Colonic mucosa (tissue), 4 donors: Measurements from ENCODE around the gene NUAK1. TPM values are rescaled to one million over a fixed set of nuclear protein-coding genes. Genes with fewer than 3 reads are reported as not detected.

Experiments
- DNase-seq: peaks from one replicate; pipeline ENCODE4 v3.0.0-alpha.2; 2020
- H3K27ac ChIP-seq: fragments of 200-600 bp; one replicate; pipeline ENCODE4 v1.8.0; 2021
- H3K27me3 ChIP-seq: fragments of 200-600 bp; one replicate; pipeline ENCODE4 v1.8.0; 2021
- H3K36me3 ChIP-seq: fragments of 200-600 bp; one replicate; pipeline ENCODE4 v1.8.0; 2021
- H3K4me1 ChIP-seq: fragments of 200-600 bp; one replicate; pipeline ENCODE4 v1.8.0; 2021; ENCODE audit warnings: mild to moderate bottlenecking
- H3K4me3 ChIP-seq: fragments of 200-600 bp; one replicate; pipeline ENCODE4 v1.8.0; 2021
- H3K9ac ChIP-seq, 2 donors: one replicate each; pipeline ENCODE4 v1.7.0; 2013; ENCODE audit warnings: control low read depth in 2 of 2, low read depth in 2 of 2, low read length in 2 of 2
- H3K9me3 ChIP-seq: fragments of 200-600 bp; one replicate; pipeline ENCODE4 v1.8.0; 2021
- intact Hi-C: fragments of 100-400 bp; cut with DNase I; formaldehyde crosslinking; loops from one replicate; pipeline ENCODE4 v1.14.1; 2022
- total RNA-seq, 2 donors: library from RNA; stranded (reverse); fragmentation: NEBNext Ultra II Directional in 1 of 2; extraction: Animal tissue kit (Norgen Biotek cat#: 25700) in 1 of 2; gene quantifications; one replicate each; pipeline ENCODE4 v1.2.1, GENCODE V29; 2021
- TF ChIP-seq, protein P1 (sequence below): fragments of 200-600 bp; IDR thresholded peaks from one replicate; pipeline ENCODE4 v1.8.0; 2022; ENCODE audit warnings: antibody characterized with exemption, mild to moderate bottlenecking
- donor health status: healthy.
- donor health status: DM: no; HTN: no; CAD: no.
- donor health status: DM: no; HTN: no; CAD: no.

NUAK1 gene
- total RNA-seq, 2 donors from 2014 or later, result 2.2 to 3.7 TPM

DNA sequence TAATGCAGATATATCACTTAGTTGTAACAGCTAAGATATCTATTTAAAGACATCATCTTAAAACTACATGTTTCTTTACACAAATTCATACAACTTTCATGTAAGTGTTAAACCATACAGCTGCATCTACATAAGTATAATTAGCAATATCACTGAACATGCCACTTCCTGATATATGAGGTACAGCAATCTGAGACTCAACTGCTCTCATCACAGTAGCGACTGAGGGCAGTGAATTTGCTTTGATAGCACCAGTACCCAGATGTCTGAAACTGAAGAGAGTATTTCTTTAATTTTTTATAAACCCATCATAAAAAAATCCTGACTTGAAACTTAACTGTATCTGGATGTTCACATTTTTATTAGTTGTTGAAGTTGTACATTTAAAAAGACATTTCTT lies 34.7 kb upstream of the NUAK1 start:
- intact Hi-C loops, result no loop called here
- Histone ChIP-seq H3K4me3 (no peak overlapping the region), H3K36me3 (no peaks in the 10 kb centered on the region), H3K9me3 (no peaks in the 10 kb centered on the region), H3K4me1 (no peaks in the 10 kb centered on the region), H3K27me3 (no peaks in the 10 kb centered on the region), H3K27ac (no peak overlapping the region), H3K9ac (no peak overlapping the region)
- no peak for DNase-seq
- TF ChIP-seq, protein P1, sequence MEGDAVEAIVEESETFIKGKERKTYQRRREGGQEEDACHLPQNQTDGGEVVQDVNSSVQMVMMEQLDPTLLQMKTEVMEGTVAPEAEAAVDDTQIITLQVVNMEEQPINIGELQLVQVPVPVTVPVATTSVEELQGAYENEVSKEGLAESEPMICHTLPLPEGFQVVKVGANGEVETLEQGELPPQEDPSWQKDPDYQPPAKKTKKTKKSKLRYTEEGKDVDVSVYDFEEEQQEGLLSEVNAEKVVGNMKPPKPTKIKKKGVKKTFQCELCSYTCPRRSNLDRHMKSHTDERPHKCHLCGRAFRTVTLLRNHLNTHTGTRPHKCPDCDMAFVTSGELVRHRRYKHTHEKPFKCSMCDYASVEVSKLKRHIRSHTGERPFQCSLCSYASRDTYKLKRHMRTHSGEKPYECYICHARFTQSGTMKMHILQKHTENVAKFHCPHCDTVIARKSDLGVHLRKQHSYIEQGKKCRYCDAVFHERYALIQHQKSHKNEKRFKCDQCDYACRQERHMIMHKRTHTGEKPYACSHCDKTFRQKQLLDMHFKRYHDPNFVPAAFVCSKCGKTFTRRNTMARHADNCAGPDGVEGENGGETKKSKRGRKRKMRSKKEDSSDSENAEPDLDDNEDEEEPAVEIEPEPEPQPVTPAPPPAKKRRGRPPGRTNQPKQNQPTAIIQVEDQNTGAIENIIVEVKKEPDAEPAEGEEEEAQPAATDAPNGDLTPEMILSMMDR, result no peak

DNA sequence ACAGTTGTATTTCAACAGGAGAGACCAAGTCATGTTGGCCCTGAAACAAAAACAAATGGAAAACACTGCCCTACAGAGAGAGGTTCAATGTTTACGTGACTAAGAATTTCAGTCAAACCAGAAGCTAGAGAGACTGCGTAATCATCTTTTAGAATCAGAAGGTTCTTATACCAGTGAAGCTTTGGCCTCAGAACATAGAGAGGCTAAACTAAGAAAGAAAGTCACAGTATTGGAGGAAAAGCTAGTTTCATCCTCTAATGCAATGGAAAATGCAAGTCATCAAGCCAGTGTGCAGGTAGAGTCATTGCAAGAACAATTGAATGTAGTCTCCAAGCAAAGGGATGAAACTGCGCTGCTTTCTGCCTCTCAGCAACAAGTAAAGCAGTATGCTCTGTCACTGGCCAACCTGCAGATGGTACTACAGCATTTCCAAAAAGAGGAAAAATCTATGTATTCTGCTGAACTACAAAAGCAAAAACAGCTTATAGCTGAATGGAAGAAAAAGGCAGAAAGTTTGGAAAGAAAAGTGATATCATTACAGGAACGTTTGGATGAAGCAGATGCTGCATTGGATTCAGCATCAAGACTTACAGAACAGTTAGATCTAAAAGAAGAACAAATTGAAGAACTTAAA lies 32.5 kb upstream of the NUAK1 start:
- TF ChIP-seq, protein P1, result no peak

DNA sequence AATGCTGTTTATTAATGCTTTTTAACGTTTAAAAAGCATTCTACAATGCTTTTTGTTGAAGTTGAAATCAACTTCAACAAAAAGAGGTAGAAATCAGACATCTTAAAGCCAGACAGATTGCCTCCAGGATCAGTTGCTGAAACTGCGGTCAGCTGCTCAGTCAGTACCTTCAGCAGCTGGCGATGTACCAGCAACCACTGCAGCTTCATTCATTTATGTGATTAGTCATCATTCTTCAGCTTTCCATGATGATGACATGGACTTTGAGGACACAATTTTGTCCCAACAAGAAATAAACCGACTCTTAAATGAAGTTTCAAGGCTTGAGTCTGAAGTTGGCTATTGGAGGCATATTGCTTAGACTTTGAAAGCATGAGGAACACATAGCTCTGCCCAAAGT lies 31.5 kb upstream of the NUAK1 start:
- no peak overlapping the region for H3K27ac ChIP-seq
- H3K9me3 ChIP-seq, result no peaks in the 10 kb centered on the region
- intact Hi-C loops, result no loop called here
- TF ChIP-seq, protein P1, result no peak
- H3K4me3 ChIP-seq, result no peak overlapping the region
- DNase-seq, result no peak
- no peaks in the 10 kb centered on the region for H3K4me1 ChIP-seq
- H3K27me3 ChIP-seq, result no peaks in the 10 kb centered on the region
- no peak overlapping the region for H3K9ac ChIP-seq
- no peaks in the 10 kb centered on the region for H3K36me3 ChIP-seq

More for the DNA sequence above, 32.5 kb upstream of the NUAK1 start:
- Histone ChIP-seq H3K27me3 (no peaks in the 10 kb centered on the region), H3K4me3 (no peak overlapping the region), H3K27ac (no peak overlapping the region), H3K4me1 (no peaks in the 10 kb centered on the region), H3K36me3 (no peaks in the 10 kb centered on the region), H3K9me3 (no peaks in the 10 kb centered on the region), H3K9ac (no peak overlapping the region)
- DNase-seq, result no peak
- intact Hi-C loops, result no loop called here

- TF ChIP-seq, protein P1, result no peak
- Histone ChIP-seq H3K9ac (no peak overlapping the region), H3K27ac (no peak overlapping the region), H3K4me3 (no peak overlapping the region), H3K36me3 (no peaks in the 10 kb centered on the region), H3K9me3 (no peaks in the 10 kb centered on the region), H3K27me3 (no peaks in the 10 kb centered on the region), H3K4me1 (no peaks in the 10 kb centered on the region)
- intact Hi-C loops, result no loop called here
- no peak for DNase-seq
These were observed 25.0 kb upstream of the NUAK1 start for GRCh38 chr12:106163712-106164111.

GRCh38 chr12:106161491-106161890 lies 22.7 kb upstream of the NUAK1 start:
- H3K27ac ChIP-seq, result no peak overlapping the region

More at GRCh38 chr12:106161491-106161890, 22.7 kb upstream of the NUAK1 start:
- Histone ChIP-seq H3K9me3 (no peaks in the 10 kb centered on the region), H3K4me1 (no peaks in the 10 kb centered on the region), H3K27me3 (no peaks in the 10 kb centered on the region), H3K9ac (no peak overlapping the region), H3K36me3 (no peaks in the 10 kb centered on the region), H3K4me3 (no peak overlapping the region)
- intact Hi-C loops, result no loop called here
- DNase-seq, result no peak
- TF ChIP-seq, protein P1, result no peak
